DND-41 (cell line): ENCODE measurements around the gene XRCC4.

ENCODE experiments used
- CTCF ChIP-seq: IDR thresholded peaks from 2 replicates; pipeline ENCODE4 v1.5.1; 2012; ENCODE audit warnings: borderline replicate concordance, low read length, moderate library complexity, mild to moderate bottlenecking; ENCODE audit not compliant: poor library complexity, severe bottlenecking; ENCODE audit errors: extremely low read depth
- EZH2 ChIP-seq: IDR thresholded peaks from 3 replicates; pipeline ENCODE4 v1.6.1; 2012; ENCODE audit warnings: borderline replicate concordance, low read depth, mild to moderate bottlenecking, moderate library complexity, low read length, inconsistent platforms; ENCODE audit not compliant: severe bottlenecking

DNA sequence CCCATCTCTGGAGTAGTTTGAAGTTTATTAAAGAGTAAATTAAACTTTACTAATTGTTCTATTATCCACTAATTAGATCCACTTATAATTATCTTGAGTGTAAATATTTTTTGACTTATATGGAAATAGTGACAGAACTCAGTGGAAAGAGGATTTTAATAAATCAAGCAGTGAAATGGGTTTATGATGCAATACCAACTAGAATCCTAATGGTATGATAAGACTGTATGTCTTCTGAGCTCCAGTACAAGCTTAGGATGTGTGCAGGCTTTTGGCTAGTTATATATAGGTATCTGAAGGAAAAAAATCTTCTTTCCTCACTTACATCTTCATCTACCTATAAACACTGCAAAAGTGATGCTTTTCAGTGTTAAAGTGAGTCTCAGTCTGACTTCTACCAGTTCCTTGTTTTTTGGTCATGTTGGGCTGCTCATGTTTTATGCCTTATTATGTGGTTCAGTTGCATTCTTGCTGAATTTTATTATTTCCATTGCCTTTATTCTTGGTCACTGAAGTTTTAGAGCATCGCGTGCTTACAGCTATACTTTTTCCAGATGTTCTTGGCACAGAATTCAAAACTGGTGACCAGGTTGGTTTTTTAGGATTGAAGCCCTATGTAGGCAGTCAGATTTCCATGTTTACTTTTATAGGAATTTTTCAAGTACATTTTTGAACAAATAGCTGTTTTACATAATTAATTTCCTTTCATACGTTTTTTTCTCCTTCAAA is 30.5 kb downstream of the XRCC4 start:
- TF ChIP-seq CTCF (no peak), EZH2 (no peak)
